DMS 273 (cell line): Measurements from ENCODE around the gene SSNA1.

Source experiments
- DNase-seq: peaks from one replicate; lab custom pipeline; 2025; ENCODE audit not compliant: unreplicated experiment; lab: John Stamatoyannopoulos, UW

The SSNA1 gene

DNA sequence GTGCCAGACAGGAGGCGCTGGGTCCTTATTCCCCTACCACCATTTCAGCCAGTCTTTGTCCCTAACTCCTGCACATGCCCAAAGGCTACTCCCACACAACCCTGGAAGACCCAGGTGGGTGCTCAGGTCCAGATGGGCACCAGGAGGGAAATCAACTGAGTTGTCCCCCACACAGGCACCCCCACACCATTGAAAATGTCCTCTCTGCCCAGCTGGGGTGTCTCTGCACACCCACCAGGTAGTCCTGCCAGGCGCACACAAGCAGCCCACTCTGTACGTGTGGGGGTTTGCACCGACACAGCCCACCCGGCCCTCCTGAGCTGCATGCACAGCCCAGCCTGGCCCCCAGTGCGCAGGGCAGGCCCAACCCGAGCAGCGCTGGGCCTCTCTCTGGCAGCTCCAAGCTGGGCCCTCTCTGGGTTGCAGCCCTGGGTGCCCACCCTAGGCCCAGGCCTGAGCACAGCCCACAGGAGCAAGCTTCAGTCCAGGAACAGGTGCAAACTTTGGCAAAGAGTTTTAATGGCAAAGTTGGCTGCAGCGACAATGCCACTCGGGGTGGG, 31.4 kb downstream of the SSNA1 start:
- DNase-seq: no peak

DNA sequence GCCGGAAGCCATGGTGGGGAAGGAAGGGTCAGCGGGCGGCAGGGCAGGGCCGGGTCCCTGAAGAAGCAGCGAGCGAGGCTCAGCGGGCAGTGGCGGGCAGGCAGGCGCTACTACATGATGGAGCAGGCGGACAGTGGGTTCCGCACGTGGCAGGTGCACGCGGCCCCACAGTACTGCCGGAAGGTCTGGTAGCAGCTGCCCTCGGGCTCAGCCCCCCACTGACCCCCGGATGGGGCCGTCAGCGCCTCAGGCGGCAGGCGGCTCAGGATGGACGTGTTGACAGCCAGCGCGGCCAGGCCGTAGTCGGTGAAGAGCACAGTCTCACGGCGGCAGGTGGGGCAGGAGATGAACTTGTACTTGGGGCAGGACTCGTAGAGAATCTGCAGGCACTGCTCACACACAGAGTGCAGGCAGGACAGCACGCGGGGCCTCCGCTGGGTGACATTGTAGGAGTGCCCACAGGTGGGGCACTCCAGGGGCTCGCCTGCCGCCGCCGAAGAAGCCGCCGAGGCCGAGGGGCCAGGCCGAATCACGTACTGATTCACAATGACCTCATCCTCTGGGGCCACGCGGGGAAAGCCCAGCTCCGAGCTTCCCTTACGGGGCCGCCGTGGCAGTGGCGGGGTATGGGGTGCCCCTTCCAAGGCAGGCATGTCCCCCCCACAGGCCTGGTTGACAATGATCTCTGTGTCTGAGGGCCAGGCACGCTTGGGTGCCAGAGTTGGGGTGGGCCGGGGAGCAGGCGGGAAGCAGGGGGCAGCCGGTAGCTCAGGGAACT, 32.0 kb downstream of the SSNA1 start:
- DNase-seq: no peak

DNA sequence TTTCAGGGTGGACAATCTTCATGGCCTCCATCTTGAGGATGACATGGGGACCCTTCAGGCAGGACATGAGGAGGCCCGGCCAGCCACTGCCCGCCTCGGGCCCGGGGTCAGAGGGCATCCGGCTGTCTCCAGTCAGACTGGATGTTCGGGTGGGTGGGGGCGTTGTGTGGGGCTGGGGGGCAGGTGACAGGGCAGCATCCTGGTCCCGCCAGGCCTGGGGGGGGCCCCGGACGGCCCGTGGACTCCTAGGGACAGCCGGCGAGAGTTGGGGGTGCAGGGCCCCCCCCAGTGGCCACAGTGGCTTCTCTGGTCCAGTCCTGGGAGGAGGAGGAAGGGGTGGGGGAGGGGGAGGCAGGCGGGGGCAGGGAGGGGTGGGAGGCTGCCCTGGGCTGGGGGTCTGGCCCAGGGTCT, 32.6 kb downstream of the SSNA1 start:
- DNase-seq: no peak

DNA sequence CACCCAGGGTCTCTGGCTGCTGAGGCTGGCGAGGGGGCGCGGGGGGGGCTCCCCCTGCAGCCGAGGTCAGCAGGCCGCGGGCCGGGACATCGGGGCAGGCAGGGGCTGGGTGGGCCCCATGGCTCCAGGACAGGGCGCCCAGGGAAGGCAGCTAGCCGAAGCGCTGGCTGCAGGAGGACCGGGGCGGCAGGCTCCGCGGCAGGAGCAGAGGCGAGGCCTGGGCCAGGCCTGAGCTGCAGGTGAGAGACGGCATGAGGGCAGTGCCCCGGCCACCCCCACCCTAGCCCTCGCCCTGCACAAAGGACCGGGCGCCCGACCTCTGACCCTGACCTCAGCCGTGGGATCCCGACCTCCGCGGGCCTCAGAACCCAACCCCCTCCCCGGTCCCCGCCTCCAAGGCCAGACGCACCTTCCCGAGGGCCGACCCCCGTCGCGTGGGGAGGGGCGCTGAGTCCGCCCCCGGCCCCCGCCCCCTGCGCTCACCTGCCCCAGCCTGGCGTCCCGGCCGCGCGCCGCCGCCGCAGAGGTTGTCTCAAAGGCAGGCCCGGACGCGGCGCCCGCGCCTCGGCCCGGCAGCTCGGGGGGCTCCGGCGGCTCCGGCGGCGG, 33.1 kb downstream of the SSNA1 start:
- no peak for DNase-seq

DNA sequence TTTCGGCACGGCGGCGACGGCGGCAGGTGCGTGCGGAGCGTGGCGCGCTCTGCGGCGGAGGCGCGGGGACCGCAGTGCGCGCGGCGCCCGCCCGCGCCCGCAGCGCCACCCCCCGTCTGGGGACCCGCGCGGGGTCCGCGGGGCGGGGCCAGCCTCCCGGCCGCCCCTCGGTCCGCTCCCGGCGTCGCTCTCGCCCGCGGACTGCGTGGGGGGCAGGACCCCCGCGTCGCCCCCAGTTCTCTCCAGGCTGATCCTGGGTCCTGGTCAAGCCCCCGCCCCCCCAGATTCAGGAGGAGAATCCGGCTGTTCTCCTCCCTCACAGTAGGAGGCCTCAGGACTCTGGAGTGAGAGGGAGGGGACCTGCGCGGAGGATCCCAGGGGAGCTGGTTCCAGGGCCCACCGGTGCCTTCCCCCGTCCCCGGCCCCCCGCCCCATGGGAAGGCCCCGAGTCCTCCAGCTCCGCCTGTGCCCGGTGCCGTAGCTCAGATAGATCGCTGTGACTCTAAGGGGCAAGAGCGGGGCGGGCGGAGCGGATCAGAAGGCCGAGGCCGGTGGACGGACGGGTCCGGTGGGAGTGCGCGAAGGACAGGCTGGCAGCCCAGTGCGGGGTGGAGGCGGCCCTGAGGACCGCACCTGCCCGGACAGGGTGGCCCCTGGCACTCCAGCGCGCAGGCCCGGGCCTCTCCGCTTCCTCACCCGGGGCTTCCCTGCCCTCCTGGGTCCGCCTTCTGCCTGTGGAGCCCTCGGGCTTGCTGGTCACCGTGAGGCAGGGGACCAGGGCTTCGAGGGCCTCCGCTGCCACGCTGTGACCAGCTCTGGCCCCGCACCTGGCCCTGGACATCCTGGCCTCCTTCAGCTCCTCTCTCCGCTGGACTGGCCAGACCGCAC, 34.0 kb downstream of the SSNA1 start, which contains the start of gene RNF208:
TSS of gene RNF208 (minus strand) at position 51 of the 888 bp plus-strand sequence. CDS start 1,028 bp downstream, outside the sequence.
- DNase-seq: no peak

DNA sequence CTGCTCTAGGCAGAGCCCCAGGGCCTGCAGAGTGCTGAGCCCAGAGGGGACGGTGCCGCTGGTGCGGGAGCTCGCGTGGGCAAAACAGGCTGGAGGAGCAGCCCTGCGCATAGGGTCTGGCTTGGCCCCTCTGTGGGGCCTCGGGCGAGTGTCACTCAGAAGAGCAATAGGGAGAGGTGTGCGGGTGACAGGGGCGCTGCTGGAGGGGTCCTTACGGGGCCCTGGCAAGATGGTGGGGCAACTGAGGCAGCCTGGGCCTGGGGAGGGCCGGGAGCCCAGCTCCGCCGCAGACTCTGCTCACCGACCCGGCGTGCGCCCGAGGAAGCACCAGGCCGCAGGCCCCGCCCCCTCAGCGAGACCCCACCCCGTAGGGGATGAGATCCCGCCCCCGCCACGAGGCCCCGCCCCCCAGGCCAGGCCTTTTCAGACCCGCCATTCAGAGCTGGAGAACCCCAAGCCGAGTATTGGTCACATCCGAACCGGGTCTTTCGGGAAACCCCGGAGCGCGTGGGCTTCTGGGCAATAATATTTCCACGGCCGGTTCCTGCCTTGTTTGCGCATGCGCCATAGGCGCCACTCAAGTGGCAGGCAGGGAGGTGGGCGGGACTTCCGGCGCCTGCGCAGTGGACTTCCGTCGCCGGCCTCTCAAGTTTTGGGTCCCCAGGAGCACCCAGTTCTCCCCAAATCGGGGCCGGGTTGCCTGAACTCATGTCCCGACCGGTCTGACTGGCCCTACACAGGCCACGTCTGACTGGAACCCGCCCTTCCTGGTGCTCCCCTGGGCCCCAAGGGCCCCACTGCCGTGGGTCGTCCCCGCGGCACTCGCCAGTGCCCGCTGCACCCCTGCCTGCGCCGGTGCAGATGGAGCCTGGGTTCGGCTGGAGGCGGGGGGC, 34.8 kb downstream of the SSNA1 start:
- peak; percentile 98 for DNase-seq

DNA sequence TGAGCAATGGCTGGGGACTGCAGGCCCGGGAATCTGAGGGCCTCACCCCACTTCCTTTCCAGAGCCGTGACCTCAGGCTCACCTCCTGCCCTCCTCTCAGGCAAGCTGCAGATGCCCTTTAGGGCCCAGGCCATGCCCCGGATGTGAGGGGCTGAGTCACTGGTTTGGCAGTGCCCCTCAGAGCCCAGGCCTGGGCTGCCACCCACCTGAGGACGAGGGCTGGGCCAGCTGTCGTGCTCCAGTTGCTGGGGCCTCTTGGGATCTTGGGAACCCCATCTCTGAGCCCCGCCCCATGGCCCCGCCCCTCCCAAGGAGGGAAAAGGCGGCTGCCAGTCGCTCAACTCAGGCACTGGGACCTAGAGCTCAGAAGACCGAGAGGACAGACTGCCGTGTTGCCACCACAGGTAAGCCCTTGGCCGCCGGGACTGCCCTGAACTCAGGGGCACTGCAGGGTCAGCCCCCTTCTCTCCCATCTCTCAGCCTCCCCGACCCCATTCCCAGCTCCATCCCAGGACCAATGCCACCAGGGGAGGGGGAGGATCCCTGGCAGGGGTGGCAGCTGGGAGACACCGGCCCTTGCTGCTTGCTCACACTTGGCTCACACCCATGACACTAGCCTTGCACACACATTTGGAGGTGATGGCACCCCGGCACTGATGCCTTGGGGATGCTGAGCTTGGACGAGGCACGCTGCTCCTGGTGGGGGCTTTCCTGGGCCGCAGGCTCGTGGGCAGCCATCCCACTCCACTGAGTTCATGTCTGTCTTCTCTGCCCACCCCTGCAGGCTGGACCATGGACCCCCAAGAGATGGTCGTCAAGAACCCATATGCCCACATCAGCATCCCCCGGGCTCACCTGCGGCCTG, 36.6 kb downstream of the SSNA1 start, which contains the start of gene CYSRT1:
TSS of gene CYSRT1 (plus strand) at position 345 of the 865 bp plus-strand sequence. CDS start at position 793, 448 bp downstream.
- DNase-seq: no peak

DNA sequence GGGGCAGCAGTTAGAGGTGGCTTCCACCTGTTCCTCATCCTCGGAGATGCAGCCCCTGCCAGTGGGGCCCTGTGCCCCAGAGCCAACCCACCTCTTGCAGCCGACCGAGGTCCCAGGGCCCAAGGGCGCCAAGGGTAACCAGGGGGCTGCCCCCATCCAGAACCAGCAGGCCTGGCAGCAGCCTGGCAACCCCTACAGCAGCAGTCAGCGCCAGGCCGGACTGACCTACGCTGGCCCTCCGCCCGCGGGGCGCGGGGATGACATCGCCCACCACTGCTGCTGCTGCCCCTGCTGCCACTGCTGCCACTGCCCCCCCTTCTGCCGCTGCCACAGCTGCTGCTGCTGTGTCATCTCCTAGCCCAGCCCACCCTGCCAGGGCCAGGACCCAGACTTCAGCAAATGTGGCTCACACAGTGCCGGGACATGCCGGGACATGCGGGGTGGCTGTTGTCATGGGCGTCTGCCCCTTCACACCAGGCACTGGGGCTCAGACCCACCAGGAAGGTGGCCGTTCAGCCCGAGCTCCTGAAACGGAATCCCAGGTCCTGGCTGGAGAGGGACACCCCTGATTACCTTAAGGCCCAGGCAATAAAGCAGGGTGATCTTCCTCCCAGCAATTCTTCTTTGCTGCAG, 37.3 kb downstream of the SSNA1 start:
- DNase-seq: no peak

DNA sequence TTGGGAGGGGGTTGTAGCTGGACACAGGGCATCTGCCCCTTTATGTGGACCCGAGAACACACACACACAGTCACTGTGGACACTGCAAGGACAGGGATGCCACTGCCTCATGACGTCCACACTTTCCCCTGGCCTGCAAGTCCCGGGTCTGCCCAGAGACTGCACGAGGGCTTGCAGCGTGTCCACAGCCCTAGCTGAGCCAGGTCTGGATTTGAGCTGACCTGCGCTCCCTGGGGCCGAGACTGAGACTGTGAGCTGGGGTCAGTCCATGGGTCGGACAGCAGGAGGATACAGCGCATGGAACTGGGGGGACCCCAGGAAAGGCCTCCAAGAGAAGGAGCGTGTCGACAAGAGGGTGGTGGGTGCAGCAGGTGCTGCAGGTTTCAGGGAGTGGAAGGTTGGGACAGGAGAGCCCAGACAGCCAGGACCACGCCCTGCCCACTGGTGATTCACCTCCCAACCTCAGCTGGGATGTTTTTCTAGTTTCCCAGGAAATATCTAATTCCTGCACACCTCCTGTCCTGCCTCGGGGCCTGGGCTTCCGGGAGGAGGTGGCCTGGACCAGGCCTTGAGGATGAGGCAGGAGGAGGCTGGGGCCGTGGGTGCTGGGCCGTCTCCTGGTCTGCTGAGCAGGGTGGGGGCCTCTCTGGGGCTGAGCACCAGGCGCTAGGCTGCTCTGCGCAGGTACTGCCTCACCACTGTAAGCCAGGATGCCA, 38.0 kb downstream of the SSNA1 start:
- DNase-seq: no peak

DNA sequence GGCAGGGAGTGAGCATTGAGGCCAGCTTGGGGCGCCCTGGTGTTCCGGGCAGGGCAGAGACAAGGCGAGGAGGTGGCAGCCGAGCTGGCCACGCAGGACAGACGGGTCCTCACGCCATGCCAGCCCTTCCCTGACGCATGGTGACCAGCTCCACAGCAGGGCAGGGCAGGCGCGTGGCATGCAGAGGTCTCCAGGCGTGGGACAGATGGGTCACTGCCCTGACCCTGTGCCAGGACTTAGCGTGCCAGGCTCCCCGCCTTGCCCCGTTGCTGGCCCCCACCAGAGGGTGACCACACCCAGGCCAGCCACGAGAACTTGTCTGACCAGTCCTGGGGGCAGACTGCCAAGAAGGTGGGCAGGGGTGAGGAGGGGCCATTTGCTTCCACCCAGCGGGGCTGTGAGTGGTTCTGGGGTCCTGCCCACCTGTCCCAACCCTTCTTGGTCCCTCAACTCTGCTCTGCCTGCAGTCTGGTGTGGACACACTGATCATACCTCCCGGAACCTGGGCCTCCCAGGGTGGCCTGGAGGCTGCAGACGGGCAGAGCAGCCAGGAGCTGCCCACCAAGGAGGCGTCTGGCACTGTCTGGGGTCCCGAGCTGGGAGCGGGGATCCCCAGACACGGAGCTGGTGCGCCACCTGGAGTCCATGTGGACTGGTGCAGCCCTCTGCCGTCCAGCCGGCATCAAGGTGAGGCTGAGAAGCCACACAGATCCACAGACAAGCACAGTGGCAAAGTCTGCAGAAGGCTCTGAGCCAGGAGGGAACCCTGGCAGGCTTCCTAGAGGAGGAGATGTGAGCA, 38.8 kb downstream of the SSNA1 start, which contains the start of gene RNF224:
TSS of gene RNF224 (plus strand) at position 449 of the 799 bp plus-strand sequence. CDS start 834 bp downstream, outside the sequence.
- peak; percentile 89 for DNase-seq

DNA sequence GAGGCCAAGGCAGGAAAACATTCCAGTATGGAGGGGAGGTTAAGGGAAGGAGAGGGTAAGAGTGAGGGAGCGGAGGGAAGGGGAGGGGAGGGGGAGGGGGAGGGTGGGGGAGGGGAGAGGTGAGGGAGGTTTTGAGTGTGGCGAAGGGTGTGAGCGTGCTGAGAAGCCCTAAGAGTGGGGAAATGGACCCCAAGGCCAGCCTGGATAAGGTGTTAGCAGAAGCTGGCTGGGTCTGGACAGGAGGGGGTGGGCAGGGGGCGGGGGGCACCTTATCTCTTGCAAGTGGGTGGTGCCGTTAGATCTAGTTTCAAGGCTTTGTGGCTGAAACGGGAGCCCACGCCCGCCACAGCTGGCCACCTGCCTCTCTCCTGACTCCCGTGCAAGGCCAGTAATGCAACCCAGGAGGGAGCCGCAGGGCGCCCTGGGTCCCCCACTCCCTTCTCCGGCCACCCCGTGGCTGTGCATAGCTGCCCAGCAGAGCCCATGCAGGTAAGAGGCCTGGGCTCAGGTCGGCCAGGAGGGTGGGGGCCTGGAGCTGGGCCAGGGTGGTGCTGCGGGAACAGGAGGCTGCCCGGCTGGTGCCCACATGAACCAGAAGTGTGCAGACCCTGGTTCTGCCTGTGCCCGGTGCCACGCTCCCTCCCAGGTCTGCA, 39.5 kb downstream of the SSNA1 start:
- DNase-seq: no peak

DNA sequence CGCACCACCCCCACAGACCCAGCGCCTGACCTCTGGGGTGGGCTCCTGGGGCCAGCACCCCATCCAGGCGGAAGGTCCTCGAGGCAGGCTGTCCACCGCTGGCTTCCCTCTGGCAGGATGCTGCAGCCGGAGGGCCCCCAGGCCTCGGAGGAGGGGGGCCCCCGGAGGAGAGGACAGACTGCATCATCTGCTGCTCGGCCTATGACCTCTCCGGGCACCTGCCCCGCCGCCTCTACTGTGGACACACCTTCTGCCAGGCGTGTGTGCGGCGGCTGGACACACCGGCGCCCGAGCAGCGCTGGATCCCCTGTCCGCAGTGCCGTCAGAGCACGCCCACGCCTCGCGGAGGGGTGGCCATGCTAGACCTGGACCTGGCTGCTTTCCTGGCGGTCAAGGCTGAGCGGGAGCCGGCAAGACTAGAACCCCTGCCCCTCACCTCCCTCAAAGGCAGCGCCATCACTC, 40.1 kb downstream of the SSNA1 start:
- DNase-seq: no peak

DNA sequence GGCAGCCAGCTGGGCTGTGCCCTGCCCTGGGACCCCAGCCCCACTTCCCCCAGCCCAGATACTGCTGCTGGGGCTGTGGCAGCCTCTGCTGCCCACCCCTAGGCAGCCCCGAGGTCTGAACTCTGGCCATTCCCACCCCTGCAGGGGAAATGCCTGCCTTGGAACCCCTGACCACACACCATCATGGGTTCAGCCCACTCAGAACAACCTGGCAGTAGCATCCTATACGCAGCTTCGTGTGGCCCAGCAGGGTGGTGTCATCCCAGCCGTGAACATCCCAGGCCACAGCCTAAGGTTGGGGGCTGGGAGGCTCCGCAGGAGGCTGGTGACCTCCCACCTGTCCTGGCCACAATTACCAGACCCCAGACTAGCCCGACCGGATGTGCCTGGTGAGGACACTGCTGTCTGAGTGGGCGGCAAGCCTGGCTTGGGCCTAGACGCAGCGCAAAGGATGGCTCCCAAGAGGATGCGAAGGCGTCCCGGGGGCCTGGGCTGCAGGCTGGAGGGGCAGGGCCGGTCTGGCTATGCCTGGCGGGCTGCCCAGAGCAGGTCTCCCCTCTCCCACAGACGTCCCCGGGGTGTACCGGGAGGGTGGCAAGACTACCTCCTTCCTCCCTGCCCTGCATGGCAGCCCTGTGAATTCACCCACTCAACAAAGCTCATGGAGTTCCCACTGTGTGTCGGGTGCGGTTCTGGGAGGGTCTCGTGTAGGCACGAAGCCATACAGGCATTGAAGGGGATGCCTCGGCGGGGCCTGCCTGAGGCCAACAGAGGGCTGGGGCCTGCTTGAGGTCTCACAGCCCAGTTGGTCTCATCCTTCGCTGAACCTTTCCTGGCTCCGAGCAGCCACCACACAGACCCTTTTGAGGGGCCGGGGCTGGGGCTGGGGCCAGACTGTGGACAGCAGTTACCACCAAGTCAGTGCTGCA, 40.8 kb downstream of the SSNA1 start:
- no peak for DNase-seq

DNA sequence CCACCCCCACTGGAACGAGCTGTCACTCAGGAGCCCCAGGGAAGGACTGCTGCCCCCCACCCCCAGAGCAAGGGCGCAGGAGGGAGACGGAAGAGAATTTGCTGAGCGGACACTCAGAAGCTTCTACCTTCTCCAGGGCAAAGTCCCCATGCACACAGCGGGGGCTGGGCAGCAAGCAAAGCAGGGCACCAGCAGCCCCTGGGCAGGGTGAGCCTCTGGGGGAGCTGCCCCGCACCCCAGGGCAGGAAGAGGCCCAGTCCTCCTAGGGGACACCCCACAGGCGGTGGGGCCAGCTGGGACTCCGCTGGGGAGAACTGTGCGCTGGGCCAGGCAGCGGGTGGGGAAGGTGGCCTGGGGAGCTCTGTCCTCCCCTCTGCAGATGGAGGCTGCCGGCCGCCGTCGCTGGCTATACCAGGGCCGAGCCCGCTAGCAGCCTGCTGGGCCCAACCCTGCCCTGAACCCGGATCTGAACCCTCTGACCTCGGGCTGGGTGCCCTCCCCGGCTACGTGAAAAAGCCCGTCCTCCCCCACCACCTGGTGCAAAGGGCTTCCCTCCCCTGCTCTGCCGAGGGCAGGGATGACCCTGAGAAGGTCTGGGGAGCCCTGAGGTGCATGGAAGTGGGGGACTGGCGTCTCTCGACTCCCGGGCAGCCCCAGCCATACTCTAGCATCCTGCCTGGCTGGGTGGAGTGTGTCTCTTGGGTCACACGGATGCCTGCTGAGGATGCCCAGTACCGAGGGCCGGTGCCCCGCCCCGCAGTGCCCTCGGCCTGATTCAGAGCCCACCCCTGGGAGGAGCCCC, 41.6 kb downstream of the SSNA1 start:
- DNase-seq: no peak
